Hepatocyte (in vitro differentiated cells): Measurements from ENCODE around the gene INO80. TPM values are rescaled to one million over a fixed set of nuclear protein-coding genes. Genes with fewer than 3 reads are reported as not detected.

ENCODE experiments used
- DNase-seq: peaks from one replicate; pipeline ENCODE4 v3.0.0-alpha.2; 2016; ENCODE audit warnings: low spot score
- H2AFZ ChIP-seq: fragments of 200-600 bp; sonication (generic); 2 replicates; pipeline ENCODE4 v1.6.0; 2016; ENCODE audit warnings: antibody characterized with exemption, mild to moderate bottlenecking
- H3K27ac ChIP-seq: fragments of 200-600 bp; sonication (generic); 2 replicates; pipeline ENCODE4 v1.5.1; 2016; ENCODE audit warnings: mild to moderate bottlenecking
- H3K27me3 ChIP-seq: fragments of 200-600 bp; sonication (generic); 2 replicates; pipeline ENCODE4 v1.6.1; 2016
- H3K36me3 ChIP-seq: fragments of 200-600 bp; sonication (generic); replicated peaks from 2 replicates; pipeline ENCODE4 v1.5.1; 2016; ENCODE audit warnings: low read depth; ENCODE audit not compliant: insufficient read depth
- H3K4me1 ChIP-seq: fragments of 200-600 bp; sonication (generic); 2 replicates; pipeline ENCODE4 v1.5.1; 2016; ENCODE audit warnings: mild to moderate bottlenecking, moderate library complexity; ENCODE audit not compliant: insufficient read depth
- H3K4me2 ChIP-seq: fragments of 200-600 bp; sonication (generic); 2 replicates; pipeline ENCODE4 v1.6.0; 2016
- H3K4me3 ChIP-seq: fragments of 200-600 bp; sonication (generic); 2 replicates; pipeline ENCODE4 v1.5.1; 2016; ENCODE audit warnings: mild to moderate bottlenecking
- H3K79me2 ChIP-seq: fragments of 200-600 bp; sonication (generic); 2 replicates; pipeline ENCODE4 v1.6.0; 2017; ENCODE audit warnings: mild to moderate bottlenecking
- H3K9me2 ChIP-seq: fragments of 200-600 bp; sonication (generic); replicated peaks from 2 replicates; pipeline ENCODE4 v1.6.0; 2017; ENCODE audit warnings: mild to moderate bottlenecking; ENCODE audit not compliant: insufficient read depth
- H3K9me3 ChIP-seq: fragments of 200-600 bp; sonication (generic); 2 replicates; pipeline ENCODE4 v1.5.1; 2016; ENCODE audit warnings: low read depth, mild to moderate bottlenecking
- H4K20me1 ChIP-seq: fragments of 200-600 bp; sonication (generic); 2 replicates; pipeline ENCODE4 v1.6.0; 2016; ENCODE audit warnings: mild to moderate bottlenecking; ENCODE audit not compliant: insufficient read depth, poor library complexity, severe bottlenecking
- EZH2 ChIP-seq: fragments of 200-600 bp; sonication (generic); IDR thresholded peaks from 2 replicates; pipeline ENCODE4 v1.6.1; 2016; ENCODE audit warnings: antibody characterized with exemption, mild to moderate bottlenecking, borderline replicate concordance
- EZH2phosphoT487 ChIP-seq: fragments of 200-600 bp; sonication (generic); IDR thresholded peaks from one replicate; pipeline ENCODE4 v1.6.1; 2018; ENCODE audit warnings: antibody characterized with exemption, mild to moderate bottlenecking, low read depth, moderate library complexity; ENCODE audit not compliant: unreplicated experiment, severe bottlenecking
- WGBS: methylation state at CpG from one replicate; pipeline ENCODE4 v1.1.6; 2016; ENCODE audit warnings: low lambda C conversion rate; ENCODE audit errors: missing lambda C conversion rate; 5-methylcytosine and 5-hydroxymethylcytosine counted together
- polyA plus RNA-seq: library from polyadenylated mRNA; unstranded; fragments of >200 nt; fragmentation: Nextera tagmentation; extraction: Ambion mirVana; gene quantifications from 2 replicates; pipeline ENCODE4 v1.2.1, GENCODE V29; 2016
- total RNA-seq: library from RNA; depleted of rRNA; stranded (reverse); fragments of >200 nt; gene quantifications from 2 replicates; pipeline ENCODE4 v1.2.3, GENCODE V29; 2014
- TF ChIP-seq, protein P1 (sequence below): fragments of 200-600 bp; sonication (generic); IDR thresholded peaks from 2 replicates; pipeline ENCODE4 v1.5.1; 2016; ENCODE audit warnings: antibody characterized with exemption, mild to moderate bottlenecking; ENCODE audit not compliant: poor library complexity

The INO80 gene
- total and polyA plus RNA-seq, 2 experiments from 2014 or later, result 4.5 to 15.5 TPM

- H3K9me3 ChIP-seq, result no peaks in the 10 kb centered on the region
- H3K4me3 ChIP-seq, result no peak overlapping the region
- no peaks in the 10 kb centered on the region for H3K27me3 ChIP-seq
- no peaks in the 10 kb centered on the region for H3K36me3 ChIP-seq
- H3K4me2 ChIP-seq, result no peak overlapping the region
- H4K20me1 ChIP-seq, result no peaks in the 10 kb centered on the region
- H3K27ac ChIP-seq, result no peak overlapping the region
- no peak for DNase-seq
- H2AFZ ChIP-seq, result no peak overlapping the region
- TF ChIP-seq EZH2, result no peak
- TF ChIP-seq, protein P1, sequence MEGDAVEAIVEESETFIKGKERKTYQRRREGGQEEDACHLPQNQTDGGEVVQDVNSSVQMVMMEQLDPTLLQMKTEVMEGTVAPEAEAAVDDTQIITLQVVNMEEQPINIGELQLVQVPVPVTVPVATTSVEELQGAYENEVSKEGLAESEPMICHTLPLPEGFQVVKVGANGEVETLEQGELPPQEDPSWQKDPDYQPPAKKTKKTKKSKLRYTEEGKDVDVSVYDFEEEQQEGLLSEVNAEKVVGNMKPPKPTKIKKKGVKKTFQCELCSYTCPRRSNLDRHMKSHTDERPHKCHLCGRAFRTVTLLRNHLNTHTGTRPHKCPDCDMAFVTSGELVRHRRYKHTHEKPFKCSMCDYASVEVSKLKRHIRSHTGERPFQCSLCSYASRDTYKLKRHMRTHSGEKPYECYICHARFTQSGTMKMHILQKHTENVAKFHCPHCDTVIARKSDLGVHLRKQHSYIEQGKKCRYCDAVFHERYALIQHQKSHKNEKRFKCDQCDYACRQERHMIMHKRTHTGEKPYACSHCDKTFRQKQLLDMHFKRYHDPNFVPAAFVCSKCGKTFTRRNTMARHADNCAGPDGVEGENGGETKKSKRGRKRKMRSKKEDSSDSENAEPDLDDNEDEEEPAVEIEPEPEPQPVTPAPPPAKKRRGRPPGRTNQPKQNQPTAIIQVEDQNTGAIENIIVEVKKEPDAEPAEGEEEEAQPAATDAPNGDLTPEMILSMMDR, result no peak
- TF ChIP-seq EZH2phosphoT487, result no peak
- H3K4me1 ChIP-seq, result no peaks in the 10 kb centered on the region
- H3K9me2 ChIP-seq, result no peaks in the 10 kb centered on the region
- H3K79me2 ChIP-seq, result no peaks in the 10 kb centered on the region
- WGBS, result 70% methylated on average over 2 of the region's 2 CpGs
Measured at GRCh38 chr15:41154412-41154811, 38.3 kb upstream of the INO80 start.

DNA sequence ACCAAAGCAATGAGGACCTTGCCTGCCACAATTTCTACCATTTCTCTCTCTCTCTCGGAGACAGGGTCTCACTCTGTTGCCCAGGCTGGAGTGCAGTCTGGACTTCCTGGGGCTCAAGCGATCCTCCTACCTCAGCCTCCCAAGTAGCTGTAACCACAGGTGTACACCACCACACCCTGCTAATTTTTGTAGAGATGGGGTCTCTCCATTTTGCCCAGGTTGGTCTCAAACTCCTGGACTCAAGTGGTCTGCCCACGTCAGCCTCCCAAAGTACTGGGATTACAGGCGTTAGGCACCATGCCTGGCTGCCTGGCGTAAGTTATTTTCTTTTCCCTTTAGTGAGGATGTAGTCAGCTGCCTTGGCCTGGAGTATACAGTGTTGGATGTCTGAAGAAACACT is 37.7 kb upstream of the INO80 start:
- Histone ChIP-seq H3K36me3 (no peaks in the 10 kb centered on the region), H3K27ac (no peak overlapping the region), H3K27me3 (no peaks in the 10 kb centered on the region), H3K79me2 (no peaks in the 10 kb centered on the region), H3K9me2 (no peaks in the 10 kb centered on the region), H4K20me1 (no peaks in the 10 kb centered on the region), H3K4me3 (no peak overlapping the region), H3K9me3 (no peaks in the 10 kb centered on the region), H3K4me1 (no peaks in the 10 kb centered on the region), H2AFZ (no peak overlapping the region), H3K4me2 (no peak overlapping the region)
- TF ChIP-seq, protein P1, result no peak
- TF ChIP-seq EZH2 (no peak), EZH2phosphoT487 (no peak)
- no peak for DNase-seq
- WGBS, result 97% methylated on average over 5 of the region's 5 CpGs

GRCh38 chr15:41151451-41152005 is 35.4 kb upstream of the INO80 start:
- Histone ChIP-seq H3K4me3 (no peak overlapping the region), H3K27ac (no peak overlapping the region), H3K36me3 (no peaks in the 10 kb centered on the region), H3K79me2 (no peaks in the 10 kb centered on the region), H4K20me1 (no peaks in the 10 kb centered on the region), H3K9me2 (no peaks in the 10 kb centered on the region), H3K4me1 (no peaks in the 10 kb centered on the region), H3K27me3 (no peaks in the 10 kb centered on the region), H3K9me3 (no peaks in the 10 kb centered on the region), H3K4me2 (no peak overlapping the region), H2AFZ (no peak overlapping the region)
- WGBS, result 97% methylated on average over 33 of the region's 37 CpGs
- no peak for DNase-seq
- no peak for TF ChIP-seq EZH2
- no peak for TF ChIP-seq EZH2phosphoT487
- TF ChIP-seq, protein P1, result no peak

DNA sequence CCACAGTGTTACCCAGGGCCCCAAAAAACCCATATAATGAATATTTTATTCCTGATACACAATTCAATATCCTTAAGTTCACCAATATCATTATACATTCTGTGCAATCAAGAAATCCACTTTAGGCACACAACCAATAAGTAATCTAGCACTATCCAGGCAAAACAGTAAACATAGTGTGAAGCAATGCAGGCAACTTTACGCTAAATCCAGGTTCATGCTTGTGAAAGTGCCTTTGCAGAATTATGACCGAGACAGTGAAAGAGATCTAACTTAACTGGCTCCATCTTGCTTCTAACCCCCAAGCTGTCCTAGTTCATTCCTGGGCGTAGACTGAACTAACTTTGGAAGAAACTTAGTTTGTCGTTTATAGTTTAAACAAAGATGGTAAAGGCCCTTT is 34.2 kb upstream of the INO80 start:
- H3K4me1 ChIP-seq, result no peaks in the 10 kb centered on the region
- no peak overlapping the region for H2AFZ ChIP-seq
- H3K4me3 ChIP-seq, result no peak overlapping the region
- no peaks in the 10 kb centered on the region for H3K79me2 ChIP-seq
- no peaks in the 10 kb centered on the region for H4K20me1 ChIP-seq
- no peak for DNase-seq
- WGBS, result 78% methylated on average over 4 of the region's 4 CpGs
- H3K9me3 ChIP-seq, result no peaks in the 10 kb centered on the region
- H3K27me3 ChIP-seq, result no peaks in the 10 kb centered on the region
- H3K4me2 ChIP-seq, result no peak overlapping the region
- H3K36me3 ChIP-seq, result no peaks in the 10 kb centered on the region
- H3K27ac ChIP-seq, result no peak overlapping the region
- TF ChIP-seq EZH2 (no peak), EZH2phosphoT487 (no peak)
- TF ChIP-seq, protein P1, result no peak
- H3K9me2 ChIP-seq, result no peaks in the 10 kb centered on the region
